Ovary (tissue), 3 donors: Measurements from ENCODE around the gene PHF2.

Source experiments
- EP300 ChIP-seq: sonication (generic); formaldehyde crosslinking; IDR thresholded peaks from one replicate; pipeline ENCODE4 v1.6.1; 2017; ENCODE audit warnings: antibody characterized with exemption
- POLR2A ChIP-seq: fragments of 450-650 bp; IDR thresholded peaks from one replicate; pipeline ENCODE4 v1.6.1; 2017; ENCODE audit warnings: antibody characterized with exemption, mild to moderate bottlenecking, moderate library complexity
- TF ChIP-seq, protein P1 (sequence below), 3 donors: fragments of 450-650 bp in 2 of 3; fragments of 200-600 bp in 1 of 3; IDR thresholded peaks; one replicate each; pipeline versions ENCODE4 v1.5.1 to v1.8.0; 2016 to 2022; ENCODE audit warnings: antibody characterized with exemption in 3 of 3, mild to moderate bottlenecking in 1 of 3
- donor health status: DM: no; HTN: no; CAD: no.

DNA sequence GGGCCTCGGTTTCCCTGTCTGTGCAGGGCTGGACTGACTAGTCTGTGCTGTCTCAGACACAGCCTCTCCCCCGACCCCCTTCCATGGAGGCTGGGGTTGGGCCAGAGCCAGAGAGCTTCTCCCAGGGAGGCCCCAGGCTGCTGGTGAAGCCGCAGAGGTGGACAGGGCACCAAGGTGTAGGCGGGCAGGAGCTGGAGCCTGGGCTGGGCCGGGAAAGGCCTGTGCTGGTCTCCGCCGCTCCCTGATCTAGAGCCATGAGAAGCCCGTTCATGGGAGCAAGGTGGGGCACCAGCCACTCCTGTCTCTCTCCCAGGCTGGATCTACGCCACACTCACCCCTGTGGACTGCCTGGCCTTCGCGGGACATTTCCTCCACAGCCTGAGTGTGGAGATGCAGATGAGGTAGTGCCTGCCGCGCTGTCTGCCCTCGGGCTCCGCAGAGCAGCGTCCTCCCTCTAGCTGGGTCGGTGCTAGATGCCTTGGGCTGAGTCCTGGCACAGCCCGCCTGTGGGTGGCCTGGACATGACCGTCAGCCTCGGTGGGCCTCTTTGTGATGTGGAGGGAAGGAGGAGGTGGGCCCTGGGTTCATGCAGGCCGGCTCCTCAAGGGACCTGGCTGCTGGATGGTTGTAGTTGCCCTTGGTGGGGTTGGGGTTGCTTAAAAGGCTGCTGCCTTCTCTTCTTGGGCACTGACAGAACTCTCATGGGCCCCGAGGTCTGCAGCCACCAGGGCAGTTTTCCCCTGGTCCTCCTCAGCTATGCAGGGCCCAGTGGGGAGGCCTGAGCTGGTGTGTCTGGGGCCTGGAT lies 79.4 kb downstream of the PHF2 start:
- TF ChIP-seq, protein P1, sequence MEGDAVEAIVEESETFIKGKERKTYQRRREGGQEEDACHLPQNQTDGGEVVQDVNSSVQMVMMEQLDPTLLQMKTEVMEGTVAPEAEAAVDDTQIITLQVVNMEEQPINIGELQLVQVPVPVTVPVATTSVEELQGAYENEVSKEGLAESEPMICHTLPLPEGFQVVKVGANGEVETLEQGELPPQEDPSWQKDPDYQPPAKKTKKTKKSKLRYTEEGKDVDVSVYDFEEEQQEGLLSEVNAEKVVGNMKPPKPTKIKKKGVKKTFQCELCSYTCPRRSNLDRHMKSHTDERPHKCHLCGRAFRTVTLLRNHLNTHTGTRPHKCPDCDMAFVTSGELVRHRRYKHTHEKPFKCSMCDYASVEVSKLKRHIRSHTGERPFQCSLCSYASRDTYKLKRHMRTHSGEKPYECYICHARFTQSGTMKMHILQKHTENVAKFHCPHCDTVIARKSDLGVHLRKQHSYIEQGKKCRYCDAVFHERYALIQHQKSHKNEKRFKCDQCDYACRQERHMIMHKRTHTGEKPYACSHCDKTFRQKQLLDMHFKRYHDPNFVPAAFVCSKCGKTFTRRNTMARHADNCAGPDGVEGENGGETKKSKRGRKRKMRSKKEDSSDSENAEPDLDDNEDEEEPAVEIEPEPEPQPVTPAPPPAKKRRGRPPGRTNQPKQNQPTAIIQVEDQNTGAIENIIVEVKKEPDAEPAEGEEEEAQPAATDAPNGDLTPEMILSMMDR (IDR thresholded peaks at IDR 0.05) = no peak
- TF ChIP-seq POLR2A (no peak), EP300 (no peak)
